ENCODE measurements around the gene ARL5A. TPM values are rescaled to one million over a fixed set of nuclear protein-coding genes. Genes with fewer than 3 reads are reported as not detected.
A peak's percentile ranks its signal among the peaks of the same experiment; 100 is the strongest.

ARL5A gene
- total RNA-seq, 2 experiments from 2014 or later: 50.6 to 52.7 TPM

- peak overlapping the region; percentile 80 for H3K27ac Mint-ChIP-seq
- no peaks in the 10 kb centered on the region for H3K9me3 Mint-ChIP-seq
- peak; percentile 30 for DNase-seq
Measured at GRCh38 chr2:151827564-151828142, 568 bp downstream of the ARL5A start.

GRCh38 chr2:151826737-151827157 is 1.5 kb downstream of the ARL5A start:
- ChIA-PET CTCF (interaction anchor here (0.9 to 1.9 kb wide), 5 partner anchors 20 to 212 kb away, joined by 3 to 7 read pairs (median 4); no protein-coding TSS in a partner anchor), POLR2A (interaction anchor here (0.6 to 2.4 kb wide), 6 partner anchors 9 to 565 kb away, joined by 3 to 9 read pairs (median 3); partner anchors contain the start of gene RBM43)
- no peak for DNase-seq
- H3K4me1 Mint-ChIP-seq: peaks cover 52% of the 10 kb centered on the region
- H3K36me3 Mint-ChIP-seq (ENCODE audit: low read depth): peaks cover 13% of the 10 kb centered on the region
- H3K27ac Mint-ChIP-seq: peak overlapping the region; percentile 80
- peak overlapping the region; percentile 97 for H3K4me3 Mint-ChIP-seq
- no peaks in the 10 kb centered on the region for H3K27me3 Mint-ChIP-seq
- no peaks in the 10 kb centered on the region for H3K9me3 Mint-ChIP-seq

More at GRCh38 chr2:151827564-151828142, 568 bp downstream of the ARL5A start:
- Mint-ChIP-seq H3K4me1 (peaks cover 46% of the 10 kb centered on the region), H3K27me3 (peaks cover 1% of the 10 kb centered on the region), H3K36me3 (ENCODE audit: low read depth) (peaks cover 13% of the 10 kb centered on the region), H3K4me3 (peak overlapping the region; percentile 97)
- ChIA-PET CTCF (interaction anchor here (1.1 to 1.9 kb wide), 3 partner anchors 8 to 198 kb away, joined by 3 to 7 read pairs (median 4); no protein-coding TSS in a partner anchor), POLR2A (interaction anchor here (0.7 to 2.4 kb wide), 10 partner anchors 9 to 592 kb away, joined by 3 to 9 read pairs (median 4); partner anchors contain the start of gene NMI)

DNA sequence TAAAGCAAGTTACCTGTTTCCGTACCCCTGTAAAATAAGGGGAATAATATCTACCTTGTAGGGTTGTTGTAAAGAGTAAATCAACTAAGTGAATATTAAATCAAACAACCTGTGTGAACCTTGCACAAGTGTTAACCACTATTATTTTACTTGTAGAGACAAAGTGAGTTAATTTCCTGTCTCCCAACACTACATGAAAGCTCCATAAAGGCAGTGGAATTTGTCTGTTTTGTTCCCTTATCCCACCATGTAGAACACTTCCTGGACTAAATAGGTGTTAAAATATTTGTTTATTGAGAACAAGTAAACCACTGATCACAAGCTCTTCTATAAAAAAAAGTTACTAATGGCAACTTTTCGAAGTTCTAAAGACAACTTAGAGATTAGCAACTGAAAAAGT is 3.3 kb downstream of the ARL5A start:
- DNase-seq: no peak
- Mint-ChIP-seq H3K36me3 (ENCODE audit: low read depth) (peaks cover 23% of the 10 kb centered on the region), H3K27ac (no peak overlapping the region), H3K27me3 (no peaks in the 10 kb centered on the region), H3K4me1 (peaks cover 64% of the 10 kb centered on the region), H3K4me3 (no peak overlapping the region), H3K9me3 (no peaks in the 10 kb centered on the region)
- ChIA-PET CTCF (interaction anchor here (0.7 kb wide), 1 partner anchor 212 kb away, joined by 3 read pairs; no protein-coding TSS in a partner anchor), POLR2A (no interaction called here)

DNA sequence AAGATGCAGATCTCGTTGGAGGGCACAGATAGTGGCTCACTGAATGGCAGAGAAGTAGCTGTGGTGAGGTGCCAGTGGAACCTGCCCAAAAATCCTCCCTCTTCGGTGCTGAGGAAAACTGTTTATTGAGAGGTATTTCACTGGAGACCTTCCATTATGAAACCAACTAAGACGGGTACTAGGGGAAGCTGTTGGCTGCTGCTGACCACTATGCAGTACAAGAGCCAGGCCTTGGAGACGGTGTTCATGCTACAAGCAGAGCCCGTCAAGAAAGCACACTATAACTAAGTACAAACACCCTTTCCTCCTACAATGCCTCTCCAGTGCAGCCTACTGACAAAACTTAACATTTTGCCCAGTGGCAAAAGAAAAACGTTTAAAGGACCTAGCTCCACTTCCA is 4.6 kb downstream of the ARL5A start:
- peaks cover 62% of the 10 kb centered on the region for H3K4me1 Mint-ChIP-seq
- peaks cover 23% of the 10 kb centered on the region for H3K36me3 Mint-ChIP-seq (ENCODE audit: low read depth)
- POLR2A ChIA-PET: no interaction called here
- H3K27me3 Mint-ChIP-seq: no peaks in the 10 kb centered on the region
- H3K4me3 Mint-ChIP-seq: no peak overlapping the region
- CTCF ChIA-PET: interaction anchor here (0.6 kb wide), 1 partner anchor 187 kb away, joined by 3 read pairs; no protein-coding TSS in a partner anchor
- H3K27ac Mint-ChIP-seq: no peak overlapping the region
- H3K9me3 Mint-ChIP-seq: no peaks in the 10 kb centered on the region
- no peak for DNase-seq

GRCh38 chr2:151819920-151820319 is 8.3 kb downstream of the ARL5A start:
- POLR2A ChIA-PET: interaction anchor here (1.5 kb wide), 1 partner anchor 9 kb away, joined by 4 read pairs; the partner anchor contains the start of gene ARL5A
- no peak for DNase-seq
- H3K36me3 Mint-ChIP-seq (ENCODE audit: low read depth): peaks cover 24% of the 10 kb centered on the region
- no peaks in the 10 kb centered on the region for H3K9me3 Mint-ChIP-seq
- no peak overlapping the region for H3K27ac Mint-ChIP-seq
- CTCF ChIA-PET: interaction anchor here (1.0 to 1.8 kb wide), 6 partner anchors 8 to 205 kb away, joined by 3 to 6 read pairs (median 3); partner anchors contain the start of gene ARL5A
- no peaks in the 10 kb centered on the region for H3K27me3 Mint-ChIP-seq
- peaks cover 37% of the 10 kb centered on the region for H3K4me1 Mint-ChIP-seq
- H3K4me3 Mint-ChIP-seq: no peak overlapping the region

- H3K27ac Mint-ChIP-seq: no peak overlapping the region
- H3K27me3 Mint-ChIP-seq: no peaks in the 10 kb centered on the region
- peaks cover 34% of the 10 kb centered on the region for H3K36me3 Mint-ChIP-seq (ENCODE audit: low read depth)
- H3K9me3 Mint-ChIP-seq: no peaks in the 10 kb centered on the region
- H3K4me1 Mint-ChIP-seq: peaks cover 24% of the 10 kb centered on the region
- POLR2A ChIA-PET: interaction anchor here (1.0 kb wide), 1 partner anchor 9 kb away, joined by 4 read pairs; no protein-coding TSS in a partner anchor
- no peak for DNase-seq
- CTCF ChIA-PET: no interaction called here
- H3K4me3 Mint-ChIP-seq: no peak overlapping the region
Measured at GRCh38 chr2:151817929-151818328, 10.3 kb downstream of the ARL5A start.

DNA sequence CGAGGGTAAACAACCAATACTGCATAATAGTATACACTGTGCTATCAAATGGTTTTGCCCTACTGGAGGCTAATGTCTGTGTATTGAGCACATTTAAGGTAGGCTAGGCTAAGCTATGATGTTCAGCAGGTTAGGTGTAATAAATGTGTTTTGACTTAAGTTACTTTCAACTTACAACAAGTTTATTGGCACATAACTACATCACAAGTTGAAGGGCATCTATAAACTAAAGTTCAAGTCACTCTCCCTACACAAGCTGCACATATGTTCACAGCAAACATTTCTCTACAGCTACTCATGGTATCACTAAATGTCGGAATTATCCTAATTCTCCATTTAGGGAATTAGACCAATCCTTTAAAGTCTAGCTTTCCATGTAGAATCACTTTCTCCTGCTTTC is 11.4 kb downstream of the ARL5A start:
- Mint-ChIP-seq H3K9me3 (no peaks in the 10 kb centered on the region), H3K27me3 (no peaks in the 10 kb centered on the region), H3K4me3 (no peak overlapping the region), H3K4me1 (peaks cover 16% of the 10 kb centered on the region), H3K27ac (no peak overlapping the region), H3K36me3 (ENCODE audit: low read depth) (peaks cover 41% of the 10 kb centered on the region)
- CTCF ChIA-PET: interaction anchor here (1.4 kb wide), 1 partner anchor 10 kb away, joined by 3 read pairs; no protein-coding TSS in a partner anchor
- POLR2A ChIA-PET: interaction anchor here (1.5 kb wide), 1 partner anchor 11 kb away, joined by 5 read pairs; the partner anchor contains the start of gene ARL5A
- no peak for DNase-seq

- no peak overlapping the region for H3K4me3 Mint-ChIP-seq
- H3K27ac Mint-ChIP-seq: no peak overlapping the region
- H3K27me3 Mint-ChIP-seq: no peaks in the 10 kb centered on the region
- no peak for DNase-seq
- POLR2A ChIA-PET: interaction anchor here (1.5 kb wide), 1 partner anchor 12 kb away, joined by 5 read pairs; the partner anchor contains the start of gene ARL5A
- H3K9me3 Mint-ChIP-seq: no peaks in the 10 kb centered on the region
- CTCF ChIA-PET: interaction anchor here (1.4 kb wide), 1 partner anchor 9 kb away, joined by 3 read pairs; no protein-coding TSS in a partner anchor
- peaks cover 12% of the 10 kb centered on the region for H3K4me1 Mint-ChIP-seq
- H3K36me3 Mint-ChIP-seq (ENCODE audit: low read depth): peaks cover 41% of the 10 kb centered on the region
Measured at GRCh38 chr2:151815821-151816489, 12.3 kb downstream of the ARL5A start.

DNA sequence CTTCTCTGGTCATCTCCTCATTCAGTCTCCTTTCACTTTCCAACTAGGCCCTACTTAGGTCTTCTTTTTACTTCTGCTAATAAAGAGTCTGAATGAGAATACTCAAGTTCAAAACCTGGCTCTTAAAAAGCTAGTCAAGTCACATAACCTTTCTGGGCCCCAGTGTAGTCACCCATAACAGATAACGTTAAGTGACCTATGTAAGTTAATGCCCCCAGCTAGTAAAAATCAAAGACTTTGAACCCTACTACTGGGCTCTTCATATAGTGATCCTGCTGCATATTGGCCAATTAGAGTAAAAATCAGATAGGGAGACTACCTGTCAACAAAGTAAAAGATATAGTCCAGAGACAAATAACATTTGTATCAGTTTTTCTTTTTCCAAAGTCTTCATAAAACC is 17.7 kb downstream of the ARL5A start:
- H3K4me1 Mint-ChIP-seq: peaks cover 11% of the 10 kb centered on the region
- no peaks in the 10 kb centered on the region for H3K9me3 Mint-ChIP-seq
- peaks cover 35% of the 10 kb centered on the region for H3K36me3 Mint-ChIP-seq (ENCODE audit: low read depth)
- CTCF ChIA-PET: interaction anchor here (1.1 kb wide), 1 partner anchor 10 kb away, joined by 3 read pairs; no protein-coding TSS in a partner anchor
- H3K27me3 Mint-ChIP-seq: no peaks in the 10 kb centered on the region
- no peak overlapping the region for H3K4me3 Mint-ChIP-seq
- POLR2A ChIA-PET: no interaction called here
- H3K27ac Mint-ChIP-seq: no peak overlapping the region
- no peak for DNase-seq

GRCh38 chr2:151809073-151809383 is 19.2 kb downstream of the ARL5A start:
- Mint-ChIP-seq H3K4me3 (no peak overlapping the region), H3K4me1 (peaks cover 11% of the 10 kb centered on the region)
- CTCF ChIA-PET: no interaction called here

GRCh38 chr2:151808258-151809072 is 19.8 kb downstream of the ARL5A start:
- H3K27me3 Mint-ChIP-seq: no peaks in the 10 kb centered on the region
- peaks cover 11% of the 10 kb centered on the region for H3K4me1 Mint-ChIP-seq
- DNase-seq: no peak
- H3K27ac Mint-ChIP-seq: no peak overlapping the region
- H3K4me3 Mint-ChIP-seq: no peak overlapping the region
- H3K9me3 Mint-ChIP-seq: no peaks in the 10 kb centered on the region
- H3K36me3 Mint-ChIP-seq (ENCODE audit: low read depth): peaks cover 29% of the 10 kb centered on the region
- CTCF ChIA-PET: interaction anchor here (2.1 kb wide), 1 partner anchor 17 kb away, joined by 5 read pairs; no protein-coding TSS in a partner anchor
- POLR2A ChIA-PET: no interaction called here

More at GRCh38 chr2:151809073-151809383, 19.2 kb downstream of the ARL5A start:
- no peak overlapping the region for H3K27ac Mint-ChIP-seq
- no peaks in the 10 kb centered on the region for H3K9me3 Mint-ChIP-seq
- H3K36me3 Mint-ChIP-seq (ENCODE audit: low read depth): peaks cover 31% of the 10 kb centered on the region
- POLR2A ChIA-PET: no interaction called here
- DNase-seq: no peak
- no peaks in the 10 kb centered on the region for H3K27me3 Mint-ChIP-seq

DNA sequence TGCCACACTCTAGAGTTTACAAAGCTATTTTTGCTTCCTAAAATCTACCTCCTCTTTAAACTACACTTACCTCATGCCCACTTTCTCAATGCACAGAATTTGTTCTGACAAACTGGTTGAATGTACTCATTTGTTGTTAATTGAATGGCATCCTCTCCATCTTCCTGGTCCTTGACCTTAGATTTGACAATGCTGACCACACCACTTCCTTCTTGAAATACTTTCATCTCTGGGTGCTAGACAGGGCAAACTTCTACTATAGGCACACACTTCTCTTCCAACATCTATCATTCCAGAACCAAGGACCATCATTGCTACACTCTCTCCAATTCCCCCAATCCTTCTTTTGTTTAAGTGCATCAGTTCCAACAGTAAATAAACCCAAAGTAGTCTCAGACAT is 22.3 kb downstream of the ARL5A start:
- no peaks in the 10 kb centered on the region for H3K27me3 Mint-ChIP-seq
- POLR2A ChIA-PET: interaction anchor here (0.9 to 1.8 kb wide), 2 partner anchors 22 to 168 kb away, joined by 3 to 9 read pairs; partner anchors contain the start of gene ARL5A
- CTCF ChIA-PET: interaction anchor here (1.2 to 1.6 kb wide), 4 partner anchors 11 to 221 kb away, joined by 3 to 6 read pairs (median 4); no protein-coding TSS in a partner anchor

More for the DNA sequence above, 22.3 kb downstream of the ARL5A start:
- Mint-ChIP-seq H3K36me3 (ENCODE audit: low read depth) (peaks cover 26% of the 10 kb centered on the region), H3K4me1 (peaks cover 11% of the 10 kb centered on the region), H3K9me3 (no peaks in the 10 kb centered on the region), H3K27ac (no peak overlapping the region), H3K4me3 (no peak overlapping the region)
- no peak for DNase-seq
